ENCODE data around the gene ICOSLG.
"Not testable (repeated sequence)": the region's sequence is repeated elsewhere in the genome, so short reads cannot be mapped to it uniquely, and the experiment has no call there.

The ICOSLG gene

DNA sequence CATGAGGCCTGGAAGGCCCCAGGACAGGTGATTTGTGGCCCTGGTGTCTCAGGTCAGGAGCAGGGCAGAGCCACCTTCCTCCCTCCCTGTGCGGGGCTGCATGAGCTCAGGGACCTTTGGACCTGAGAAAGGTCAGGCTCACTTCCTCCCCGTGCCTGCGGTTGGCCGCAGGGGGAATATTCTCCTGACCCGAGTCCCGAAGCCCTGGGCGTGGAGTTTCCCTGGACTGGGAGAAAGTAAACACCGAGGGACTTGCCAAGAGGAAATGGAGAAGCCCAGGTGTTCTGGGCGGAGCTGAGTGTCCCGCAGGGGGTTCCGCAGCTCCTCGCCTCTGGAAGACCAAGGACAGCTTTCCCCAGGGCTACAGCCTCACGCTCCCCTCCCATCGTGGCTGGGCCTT, 64.6 kb downstream of the ICOSLG start:
- not testable (repeated sequence) for DNase-seq (ENCODE audit: low spot score)

DNA sequence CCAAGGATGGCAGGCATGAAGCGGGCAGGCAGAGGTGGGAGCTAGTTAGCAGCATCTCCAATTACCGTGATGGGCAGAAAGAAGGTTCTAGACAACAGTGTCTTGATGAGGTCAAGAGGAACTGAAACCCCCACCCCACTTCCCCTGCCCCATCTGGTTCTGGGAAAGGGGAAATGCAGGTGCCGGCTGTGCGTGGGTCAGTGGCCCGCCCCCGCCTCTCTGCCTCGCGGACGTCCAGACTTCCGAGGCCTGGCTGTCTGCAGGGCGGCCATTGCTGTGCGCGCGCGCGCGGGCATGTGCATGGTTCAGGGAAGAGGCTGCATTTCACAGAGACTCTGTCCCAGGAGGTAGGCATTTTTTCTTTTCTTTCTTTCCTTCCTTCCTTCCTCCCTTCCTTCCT, 65.6 kb downstream of the ICOSLG start:
- not testable (repeated sequence) for DNase-seq (ENCODE audit: low spot score)

All from Ammon's horn (tissue), 1 donor.